CD4-positive, alpha-beta memory T cell (primary cell): Measurements from ENCODE around the gene STK24. TPM values are rescaled to one million over a fixed set of nuclear protein-coding genes. Genes with fewer than 3 reads are reported as not detected.

Experiments used
- CTCF ChIA-PET: fragments of 350-600 bp; sonication (Branson Sonifier 250); formaldehyde crosslinking; loops from one replicate; lab custom pipeline; 2021; ENCODE audit warnings: inconsistent platforms; ENCODE audit not compliant: partially characterized antibody; lab: Charles Lee
- POLR2A ChIA-PET: fragments of 350-600 bp; sonication (Branson Sonifier 250); formaldehyde crosslinking; loops from one replicate; lab custom pipeline; 2021; ENCODE audit not compliant: partially characterized antibody; lab: Charles Lee
- DNase-seq, 5 donors: peaks; one replicate each; pipeline versions ENCODE4 v3.0.0 to v3.0.0-alpha.2; 2020 to 2022; ENCODE audit warnings: mixed read lengths in 1 of 5
- H3K27ac ChIP-seq: one replicate; pipeline ENCODE4 v1.7.0; 2013; ENCODE audit warnings: low read depth, low read length
- H3K27me3 ChIP-seq: 2 replicates; pipeline ENCODE4 v1.7.0; 2013; ENCODE audit warnings: mild to moderate bottlenecking, low read length, moderate library complexity; ENCODE audit not compliant: insufficient read depth
- H3K36me3 ChIP-seq: 2 replicates; pipeline ENCODE4 v1.7.0; 2013; ENCODE audit warnings: mild to moderate bottlenecking, low read length, moderate library complexity; ENCODE audit not compliant: insufficient read depth
- H3K4me1 ChIP-seq: 2 replicates; pipeline ENCODE4 v1.7.0; 2013; ENCODE audit warnings: mild to moderate bottlenecking, low read length, moderate library complexity; ENCODE audit not compliant: insufficient read depth
- H3K4me3 ChIP-seq, 2 donors: one replicate each; pipeline ENCODE4 v1.7.0; 2013; ENCODE audit warnings: low read length in 2 of 2, mild to moderate bottlenecking in 1 of 2
- H3K9me3 ChIP-seq, 2 donors: one replicate each; pipeline ENCODE4 v1.7.0; 2013; ENCODE audit warnings: low read length in 2 of 2, control low read depth in 1 of 2; ENCODE audit not compliant: control insufficient read depth in 1 of 2
- H3K27ac Mint-ChIP-seq, 7 donors: one replicate each; pipeline ENCODE4 v1.8.0; 2020 to 2021; ENCODE audit warnings: mixed read lengths in 7 of 7, mild to moderate bottlenecking in 6 of 7, inconsistent platforms in 3 of 7, moderate library complexity in 3 of 7
- H3K27me3 Mint-ChIP-seq, 2 donors: one replicate each; pipeline ENCODE4 v1.8.0; 2020 to 2021; ENCODE audit warnings: mixed read lengths in 2 of 2
- H3K36me3 Mint-ChIP-seq, 2 donors: one replicate each; pipeline ENCODE4 v1.8.0; 2020 to 2021; ENCODE audit warnings: mixed read lengths in 2 of 2, inconsistent platforms in 1 of 2, mild to moderate bottlenecking in 1 of 2
- H3K4me1 Mint-ChIP-seq, 4 donors: one replicate each; pipeline ENCODE4 v1.8.0; 2020 to 2021; ENCODE audit warnings: mixed read lengths in 4 of 4, mild to moderate bottlenecking in 1 of 4
- H3K4me3 Mint-ChIP-seq, 8 donors: one replicate each; pipeline ENCODE4 v1.8.0; 2020 to 2021; ENCODE audit warnings: mixed read lengths in 8 of 8, mild to moderate bottlenecking in 7 of 8, moderate library complexity in 6 of 8, inconsistent platforms in 3 of 8
- H3K9me3 Mint-ChIP-seq, 8 donors: one replicate each; pipeline ENCODE4 v1.8.0; 2020 to 2021; ENCODE audit warnings: mixed read lengths in 8 of 8, mild to moderate bottlenecking in 5 of 8, inconsistent platforms in 3 of 8, moderate library complexity in 1 of 8
- intact Hi-C: fragments of 100-400 bp; cut with micrococcal nuclease; formaldehyde crosslinking; loops from one replicate; pipeline ENCODE4 v1.15.1; 2023
- polyA plus RNA-seq, 2 donors: library from polyadenylated mRNA; unstranded; fragments of 300-500 nt; fragmentation: Illumina TruSeq; gene quantifications; one replicate each; pipeline ENCODE4 v1.2.3, GENCODE V29; 2021
- total RNA-seq, 2 experiments: library from RNA; stranded (reverse); gene quantifications; one replicate each; pipeline ENCODE4 v1.2.3, GENCODE V29; 2021

STK24 gene
- total and polyA plus RNA-seq, 4 experiments from 2014 or later, result 24.2 to 147 (median 118) TPM

GRCh38 chr13:98474292-98474691 is 102.6 kb downstream of the STK24 start:
- CTCF ChIA-PET, result no interaction called here
- no peak overlapping the region for H3K27ac ChIP-seq
- intact Hi-C loops, result no loop called here
- Mint-ChIP-seq H3K4me3 (no peak overlapping the region), H3K36me3 (peaks cover 36 to 58% of the 10 kb centered on the region in 2 donors), H3K9me3 (peaks cover 0 to 4% (median 0%) of the 10 kb centered on the region in 8 donors), H3K4me1 (peaks cover 40 to 63% (median 52%) of the 10 kb centered on the region in 4 donors), H3K27ac (peak overlapping the region in 6 of 7 donors; percentile 48 to 94 (median 58)), H3K27me3 (no peaks in the 10 kb centered on the region)
- H3K4me3 ChIP-seq, result no peak overlapping the region
- POLR2A ChIA-PET, result interaction anchor here (0.7 kb wide), 1 partner anchor 103 kb away, joined by 3 read pairs; the partner anchor contains the start of gene STK24
- peaks cover 40% of the 10 kb centered on the region for H3K4me1 ChIP-seq
- H3K36me3 ChIP-seq, result peaks cover 44% of the 10 kb centered on the region
- H3K27me3 ChIP-seq, result no peaks in the 10 kb centered on the region
- DNase-seq, result no peak
- no peaks in the 10 kb centered on the region for H3K9me3 ChIP-seq

- ChIA-PET CTCF (interaction anchor here (0.9 to 1.4 kb wide), 2 partner anchors 67 to 179 kb away, joined by 3 to 4 read pairs; no protein-coding TSS in a partner anchor), POLR2A (no interaction called here)
- peaks cover 0 to 4% (median 0%) of the 10 kb centered on the region in 8 donors for H3K9me3 Mint-ChIP-seq
- intact Hi-C loops, result no loop called here
- H3K36me3 ChIP-seq, result peaks cover 48% of the 10 kb centered on the region
- peaks cover 34% of the 10 kb centered on the region for H3K4me1 ChIP-seq
- peak overlapping the region in 1 of 8 donors; percentile 19 for H3K4me3 Mint-ChIP-seq
- DNase-seq, result no peak
- H3K27ac Mint-ChIP-seq, result peak overlapping the region in 6 of 7 donors; percentile 57 to 94 (median 82)
- H3K4me1 Mint-ChIP-seq, result peaks cover 36 to 57% (median 48%) of the 10 kb centered on the region in 4 donors
- no peaks in the 10 kb centered on the region for H3K27me3 Mint-ChIP-seq
- H3K9me3 ChIP-seq, result no peaks in the 10 kb centered on the region
- no peaks in the 10 kb centered on the region for H3K27me3 ChIP-seq
- H3K27ac ChIP-seq, result no peak overlapping the region
- H3K4me3 ChIP-seq, result no peak overlapping the region
- peaks cover 38 to 58% of the 10 kb centered on the region in 2 donors for H3K36me3 Mint-ChIP-seq
Observed at GRCh38 chr13:98473788-98474144, 103.1 kb downstream of the STK24 start.

- Mint-ChIP-seq H3K9me3 (peaks cover 0 to 4% (median 0%) of the 10 kb centered on the region in 8 donors), H3K36me3 (peaks cover 40 to 63% of the 10 kb centered on the region in 2 donors), H3K27ac (peak overlapping the region; percentile 24 to 91 (median 66)), H3K27me3 (no peaks in the 10 kb centered on the region), H3K4me3 (peak overlapping the region in 1 of 8 donors; percentile 33), H3K4me1 (peaks cover 33 to 52% (median 43%) of the 10 kb centered on the region in 4 donors)
- Histone ChIP-seq H3K4me3 (no peak overlapping the region), H3K36me3 (peaks cover 53% of the 10 kb centered on the region), H3K9me3 (no peaks in the 10 kb centered on the region), H3K4me1 (peaks cover 29% of the 10 kb centered on the region), H3K27me3 (no peaks in the 10 kb centered on the region), H3K27ac (no peak overlapping the region)
- POLR2A ChIA-PET, result no interaction called here
- intact Hi-C loops, result no loop called here
- CTCF ChIA-PET, result interaction anchor here (0.9 to 1.4 kb wide), 2 partner anchors 68 to 180 kb away, joined by 3 to 4 read pairs; no protein-coding TSS in a partner anchor
- DNase-seq, result no peak
Observed at GRCh38 chr13:98473135-98473787, 103.6 kb downstream of the STK24 start.

GRCh38 chr13:98471934-98472333 is 105.0 kb downstream of the STK24 start:
- Mint-ChIP-seq H3K36me3 (peaks cover 49 to 72% of the 10 kb centered on the region in 2 donors), H3K27ac (peak overlapping the region in 6 of 7 donors; percentile 30 to 86 (median 59)), H3K27me3 (no peaks in the 10 kb centered on the region), H3K9me3 (peaks cover 0 to 4% (median 0%) of the 10 kb centered on the region in 8 donors), H3K4me1 (peaks cover 30 to 45% (median 38%) of the 10 kb centered on the region in 4 donors), H3K4me3 (no peak overlapping the region)
- no peaks in the 10 kb centered on the region for H3K27me3 ChIP-seq
- H3K4me1 ChIP-seq, result peaks cover 16% of the 10 kb centered on the region
- ChIA-PET CTCF (interaction anchor here (1.4 to 2.1 kb wide), 5 partner anchors 12 to 182 kb away, joined by 4 to 6 read pairs (median 4); no protein-coding TSS in a partner anchor), POLR2A (interaction anchor here (1.1 kb wide), 1 partner anchor 99 kb away, joined by 3 read pairs; no protein-coding TSS in a partner anchor)
- no peaks in the 10 kb centered on the region for H3K9me3 ChIP-seq
- intact Hi-C loops, result no loop called here
- no peak for DNase-seq
- no peak overlapping the region for H3K27ac ChIP-seq
- no peak overlapping the region for H3K4me3 ChIP-seq
- peaks cover 55% of the 10 kb centered on the region for H3K36me3 ChIP-seq

- no peak for DNase-seq
- H3K27ac Mint-ChIP-seq, result peak overlapping the region in 4 of 7 donors; percentile 25 to 83 (median 44)
- Histone ChIP-seq H3K4me3 (no peak overlapping the region), H3K27ac (no peak overlapping the region), H3K9me3 (no peaks in the 10 kb centered on the region), H3K36me3 (peaks cover 64% of the 10 kb centered on the region), H3K4me1 (peaks cover 6% of the 10 kb centered on the region), H3K27me3 (no peaks in the 10 kb centered on the region)
- intact Hi-C loops, result no loop called here
- POLR2A ChIA-PET, result no interaction called here
- H3K27me3 Mint-ChIP-seq, result no peaks in the 10 kb centered on the region
- H3K9me3 Mint-ChIP-seq, result peaks cover 0 to 4% (median 0%) of the 10 kb centered on the region in 8 donors
- H3K36me3 Mint-ChIP-seq, result peaks cover 55 to 71% of the 10 kb centered on the region in 2 donors
- H3K4me1 Mint-ChIP-seq, result peaks cover 22 to 39% (median 28%) of the 10 kb centered on the region in 4 donors
- H3K4me3 Mint-ChIP-seq, result no peak overlapping the region
- CTCF ChIA-PET, result interaction anchor here (1.4 to 2.1 kb wide), 3 partner anchors 13 to 25 kb away, joined by 4 to 6 read pairs (median 4); no protein-coding TSS in a partner anchor
Observed at GRCh38 chr13:98470920-98471319, 106.0 kb downstream of the STK24 start.

GRCh38 chr13:98468929-98469328 is 108.0 kb downstream of the STK24 start:
- no peak overlapping the region for H3K4me3 ChIP-seq
- intact Hi-C loops, result no loop called here
- peaks cover 52% of the 10 kb centered on the region for H3K36me3 ChIP-seq
- Mint-ChIP-seq H3K4me1 (peaks cover 21 to 38% (median 25%) of the 10 kb centered on the region in 4 donors), H3K4me3 (no peak overlapping the region), H3K9me3 (peaks cover 0 to 4% (median 0%) of the 10 kb centered on the region in 8 donors), H3K36me3 (peaks cover 50 to 75% of the 10 kb centered on the region in 2 donors), H3K27me3 (no peaks in the 10 kb centered on the region), H3K27ac (peak overlapping the region in 1 of 7 donors; percentile 53)
- CTCF ChIA-PET, result interaction anchor here (1.0 to 7.3 kb wide), 3 partner anchors 23 to 184 kb away, joined by 3 to 48 read pairs (median 45); no protein-coding TSS in a partner anchor
- DNase-seq, result no peak
- H3K9me3 ChIP-seq, result no peaks in the 10 kb centered on the region
- H3K27ac ChIP-seq, result no peak overlapping the region
- no peaks in the 10 kb centered on the region for H3K4me1 ChIP-seq
- no peaks in the 10 kb centered on the region for H3K27me3 ChIP-seq
- POLR2A ChIA-PET, result interaction anchor here (1.4 kb wide), 1 partner anchor 7 kb away, joined by 3 read pairs; no protein-coding TSS in a partner anchor

GRCh38 chr13:98468361-98468760 is 108.5 kb downstream of the STK24 start:
- no peak for DNase-seq
- Histone ChIP-seq H3K27me3 (no peaks in the 10 kb centered on the region), H3K4me3 (no peak overlapping the region), H3K4me1 (no peaks in the 10 kb centered on the region), H3K9me3 (no peaks in the 10 kb centered on the region), H3K27ac (no peak overlapping the region), H3K36me3 (peaks cover 49% of the 10 kb centered on the region)
- POLR2A ChIA-PET, result interaction anchor here (1.4 kb wide), 1 partner anchor 8 kb away, joined by 3 read pairs; no protein-coding TSS in a partner anchor
- Mint-ChIP-seq H3K4me1 (peaks cover 20 to 38% (median 26%) of the 10 kb centered on the region in 4 donors), H3K9me3 (peaks cover 0 to 4% (median 0%) of the 10 kb centered on the region in 8 donors), H3K27me3 (no peaks in the 10 kb centered on the region), H3K27ac (peak overlapping the region in 2 of 7 donors; percentile 53 to 84), H3K36me3 (peaks cover 50 to 75% of the 10 kb centered on the region in 2 donors), H3K4me3 (no peak overlapping the region)
- CTCF ChIA-PET, result interaction anchor here (0.7 to 7.3 kb wide), 4 partner anchors 22 to 184 kb away, joined by 3 to 48 read pairs (median 24); no protein-coding TSS in a partner anchor
- intact Hi-C loops, result no loop called here
